Tibial nerve (tissue), 4 donors: ENCODE results near the gene ROBO3.

ENCODE experiments used
- EP300 ChIP-seq, 2 donors: sonication (generic); formaldehyde crosslinking; IDR thresholded peaks; one replicate each; pipeline ENCODE4 v1.6.1; 2017; ENCODE audit warnings: antibody characterized with exemption in 2 of 2, mild to moderate bottlenecking in 1 of 2
- TF ChIP-seq, protein P1 (sequence below), 5 experiments: fragments of 200-600 bp in 3 of 5; fragments of 450-650 bp in 2 of 5; sonication (generic) in 3 of 5; IDR thresholded peaks; one replicate each; pipeline ENCODE4 v1.5.1; 2016 to 2019; ENCODE audit warnings: antibody characterized with exemption in 5 of 5, mild to moderate bottlenecking in 3 of 5, moderate library complexity in 2 of 5

GRCh38 chr11:124868331-124869274 lies 3.4 kb downstream of the ROBO3 start:
- TF ChIP-seq, protein P1, sequence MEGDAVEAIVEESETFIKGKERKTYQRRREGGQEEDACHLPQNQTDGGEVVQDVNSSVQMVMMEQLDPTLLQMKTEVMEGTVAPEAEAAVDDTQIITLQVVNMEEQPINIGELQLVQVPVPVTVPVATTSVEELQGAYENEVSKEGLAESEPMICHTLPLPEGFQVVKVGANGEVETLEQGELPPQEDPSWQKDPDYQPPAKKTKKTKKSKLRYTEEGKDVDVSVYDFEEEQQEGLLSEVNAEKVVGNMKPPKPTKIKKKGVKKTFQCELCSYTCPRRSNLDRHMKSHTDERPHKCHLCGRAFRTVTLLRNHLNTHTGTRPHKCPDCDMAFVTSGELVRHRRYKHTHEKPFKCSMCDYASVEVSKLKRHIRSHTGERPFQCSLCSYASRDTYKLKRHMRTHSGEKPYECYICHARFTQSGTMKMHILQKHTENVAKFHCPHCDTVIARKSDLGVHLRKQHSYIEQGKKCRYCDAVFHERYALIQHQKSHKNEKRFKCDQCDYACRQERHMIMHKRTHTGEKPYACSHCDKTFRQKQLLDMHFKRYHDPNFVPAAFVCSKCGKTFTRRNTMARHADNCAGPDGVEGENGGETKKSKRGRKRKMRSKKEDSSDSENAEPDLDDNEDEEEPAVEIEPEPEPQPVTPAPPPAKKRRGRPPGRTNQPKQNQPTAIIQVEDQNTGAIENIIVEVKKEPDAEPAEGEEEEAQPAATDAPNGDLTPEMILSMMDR (IDR thresholded peaks at IDR 0.05): no peak
- no peak for TF ChIP-seq EP300 (IDR thresholded peaks at IDR 0.05)
